GM18951 (cell line): ENCODE measurements around the gene CABLES1.

Experiments used
- POLR2A ChIP-seq: IDR thresholded peaks from 4 replicates; pipeline ENCODE4 v1.6.1; 2011; ENCODE audit warnings: mild to moderate bottlenecking; ENCODE audit not compliant: insufficient read length, insufficient read depth; ENCODE audit errors: extremely low read depth
- in situ Hi-C: fragments of 300-500 bp; cut with MboI; formaldehyde crosslinking; loops from one replicate; pipeline ENCODE4 v1.12.0; 2022; ENCODE audit warnings: low sequenced_read_pairs, mixed read lengths, inconsistent platforms; ENCODE audit not compliant: unreplicated experiment

Gene CABLES1

GRCh38 chr18:23204589-23205235 is 69.4 kb downstream of the CABLES1 start:
- in situ Hi-C loops, result no loop called here
- TF ChIP-seq POLR2A, result no peak

GRCh38 chr18:23205980-23206379 is 70.7 kb downstream of the CABLES1 start:
- TF ChIP-seq POLR2A, result no peak
- in situ Hi-C loops, result no loop called here

GRCh38 chr18:23207191-23207955 is 72.1 kb downstream of the CABLES1 start:
- in situ Hi-C loops, result no loop called here
- TF ChIP-seq POLR2A, result no peak

GRCh38 chr18:23207994-23208393 is 72.7 kb downstream of the CABLES1 start:
- TF ChIP-seq POLR2A, result no peak
- in situ Hi-C loops, result no loop called here

GRCh38 chr18:23208600-23208999 is 73.3 kb downstream of the CABLES1 start:
- no peak for TF ChIP-seq POLR2A

GRCh38 chr18:23209031-23209430 is 73.7 kb downstream of the CABLES1 start:
- in situ Hi-C loops, result no loop called here

More at GRCh38 chr18:23208600-23208999, 73.3 kb downstream of the CABLES1 start:
- in situ Hi-C loops, result no loop called here

GRCh38 chr18:23209796-23210195 is 74.5 kb downstream of the CABLES1 start:
- no peak for TF ChIP-seq POLR2A
- in situ Hi-C loops, result no loop called here

More at GRCh38 chr18:23209031-23209430, 73.7 kb downstream of the CABLES1 start:
- TF ChIP-seq POLR2A, result no peak

GRCh38 chr18:23210526-23210925 is 75.2 kb downstream of the CABLES1 start:
- in situ Hi-C loops, result no loop called here
- no peak for TF ChIP-seq POLR2A

- no peak for TF ChIP-seq POLR2A
- in situ Hi-C loops, result no loop called here
Observed at GRCh38 chr18:23211146-23211545, 75.9 kb downstream of the CABLES1 start.

- no peak for TF ChIP-seq POLR2A
- in situ Hi-C loops, result no loop called here
Observed at GRCh38 chr18:23212161-23212560, 76.9 kb downstream of the CABLES1 start.

GRCh38 chr18:23213200-23213599 is 77.9 kb downstream of the CABLES1 start:
- no peak for TF ChIP-seq POLR2A
- in situ Hi-C loops, result no loop called here

- in situ Hi-C loops, result no loop called here
- no peak for TF ChIP-seq POLR2A
Observed at GRCh38 chr18:23217781-23218180, 82.5 kb downstream of the CABLES1 start.

GRCh38 chr18:23220355-23220754 is 85.1 kb downstream of the CABLES1 start:
- in situ Hi-C loops, result no loop called here

GRCh38 chr18:23223641-23224040 is 88.4 kb downstream of the CABLES1 start:
- TF ChIP-seq POLR2A, result no peak
- in situ Hi-C loops, result no loop called here

More at GRCh38 chr18:23220355-23220754, 85.1 kb downstream of the CABLES1 start:
- TF ChIP-seq POLR2A, result no peak

GRCh38 chr18:23225503-23225902 is 90.2 kb downstream of the CABLES1 start:
- TF ChIP-seq POLR2A, result no peak
- in situ Hi-C loops, result no loop called here

GRCh38 chr18:23226391-23226790 is 91.1 kb downstream of the CABLES1 start:
- in situ Hi-C loops, result no loop called here
- no peak for TF ChIP-seq POLR2A
